Activated CD8-positive, alpha-beta memory T cell treated with anti-CD3 and anti-CD28 coated beads for 24 hours (primary cell): ENCODE results near the gene TCERG1L.
"Not testable (repeated sequence)": the region's sequence is repeated elsewhere in the genome, so short reads cannot be mapped to it uniquely, and the experiment has no call there.

Experiments
- DNase-seq: peaks from one replicate; pipeline ENCODE4 v3.0.0-alpha.2; 2020

The TCERG1L gene

DNA sequence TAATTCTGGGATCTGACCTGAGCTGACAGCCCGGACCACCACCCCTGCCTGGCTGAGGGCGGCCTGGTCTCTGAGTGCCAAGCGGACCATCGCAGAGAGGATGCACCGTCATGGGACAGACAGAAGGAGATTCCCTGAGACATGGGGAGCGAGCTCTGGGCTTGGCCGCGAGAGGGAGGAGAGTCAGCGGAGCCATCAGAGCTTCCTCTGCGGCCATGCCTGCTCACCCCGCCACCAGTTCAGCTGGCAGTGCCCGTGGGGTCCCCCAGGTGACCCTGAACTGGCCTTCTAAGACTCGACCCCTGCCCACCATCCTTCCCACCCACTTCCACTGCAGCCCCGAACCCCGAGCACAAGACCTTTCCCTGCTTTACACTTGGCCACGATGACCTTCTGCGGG is 152.8 kb downstream of the TCERG1L start:
- no peak for DNase-seq

DNA sequence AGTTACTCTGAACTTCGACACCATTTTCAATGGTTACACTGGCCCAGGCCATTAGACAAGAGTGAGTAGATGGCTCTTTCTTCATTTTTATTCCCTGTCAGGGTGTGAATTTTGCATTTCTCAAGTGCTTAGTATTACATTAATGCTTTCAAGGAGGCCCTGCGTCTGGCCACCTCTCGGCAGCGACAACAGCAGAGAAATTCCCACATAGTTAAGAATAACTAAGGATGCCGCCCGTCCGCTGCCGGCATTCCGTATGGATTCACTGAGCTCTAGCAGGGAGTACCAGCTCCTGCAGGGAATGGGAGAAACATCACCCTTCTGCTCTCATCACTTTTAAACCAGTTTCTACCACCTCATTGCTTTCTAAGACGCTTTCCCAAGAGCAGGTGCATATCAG is 153.6 kb downstream of the TCERG1L start:
- DNase-seq: no peak

- DNase-seq: no peak
Observed at GRCh38 chr10:131155876-131156230, 155.7 kb downstream of the TCERG1L start.

- DNase-seq: no peak
Observed at GRCh38 chr10:131155218-131155875, 156.2 kb downstream of the TCERG1L start.

DNA sequence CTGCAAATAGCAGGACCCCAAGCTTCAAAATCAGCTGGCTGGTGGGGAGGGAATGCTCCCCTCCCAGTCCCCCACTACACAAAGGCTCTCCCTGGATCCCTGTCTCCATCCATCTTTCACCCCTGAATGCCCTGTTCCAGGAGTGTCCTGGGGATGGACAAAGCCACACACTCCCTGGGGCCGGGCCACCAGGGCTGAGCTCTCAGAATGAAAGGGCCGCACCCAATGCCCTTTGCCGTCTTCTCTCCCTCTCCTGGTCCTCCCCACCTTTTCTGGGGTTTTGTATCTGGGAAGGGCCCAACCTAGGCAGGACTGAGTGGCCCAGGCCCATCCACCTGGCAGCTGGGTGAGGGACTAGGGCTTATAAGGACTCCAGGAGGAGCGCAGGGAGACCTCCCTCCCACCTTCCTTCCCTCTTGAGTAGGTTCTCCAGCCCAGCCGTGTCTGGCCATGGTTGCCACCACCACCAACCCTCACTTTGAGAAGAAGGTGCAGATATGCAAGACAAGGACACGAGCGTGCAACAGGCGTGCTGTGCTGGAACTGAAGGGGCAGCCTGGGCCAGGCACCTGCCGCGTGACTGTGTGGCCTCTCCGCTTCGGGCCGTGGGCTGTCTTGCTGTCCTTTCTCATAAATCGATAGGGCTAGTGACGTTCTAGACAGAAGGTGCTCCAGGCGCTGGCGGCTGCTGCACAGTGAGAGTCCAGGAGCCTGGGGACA is 157.1 kb downstream of the TCERG1L start:
- DNase-seq: no peak

DNA sequence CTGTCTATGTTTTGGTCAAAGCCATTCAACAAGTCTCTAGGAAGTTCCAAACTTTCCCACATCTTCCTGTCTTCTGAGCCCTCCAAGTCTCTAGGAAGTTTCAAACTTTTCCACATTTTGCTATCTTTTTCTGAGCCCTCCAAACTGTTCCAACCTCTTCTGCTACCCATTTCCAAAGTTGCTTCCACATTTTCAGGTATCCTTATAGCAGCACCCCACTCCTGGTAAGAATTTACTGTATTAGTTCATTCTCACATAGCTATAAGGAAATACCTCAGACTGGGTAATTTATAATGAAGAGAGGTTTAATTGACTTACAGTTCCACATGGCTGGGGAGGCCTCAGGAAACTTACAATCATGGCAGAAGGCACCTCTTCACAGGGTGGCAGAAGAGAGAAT is 159.1 kb downstream of the TCERG1L start:
- not testable (repeated sequence) for DNase-seq

DNA sequence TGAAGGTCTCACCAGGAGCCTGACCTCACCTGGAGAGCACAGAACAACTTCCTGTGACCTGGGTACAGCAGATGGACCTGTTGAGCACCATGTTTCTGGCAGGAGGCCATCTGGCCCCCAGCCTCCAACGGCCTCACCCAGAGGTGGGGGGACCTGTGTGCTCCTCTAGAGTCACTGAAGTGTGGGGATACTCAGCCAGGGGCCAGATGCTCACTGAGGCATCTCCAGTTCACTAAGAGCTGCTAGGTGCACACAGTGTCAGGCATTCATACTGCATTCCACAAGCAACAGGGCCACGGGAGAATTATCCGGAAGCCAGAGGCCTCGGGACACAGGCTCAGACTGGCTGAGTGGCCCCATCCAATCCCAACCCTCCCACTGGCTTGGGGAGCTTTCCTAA is 161.4 kb downstream of the TCERG1L start:
- no peak for DNase-seq

DNA sequence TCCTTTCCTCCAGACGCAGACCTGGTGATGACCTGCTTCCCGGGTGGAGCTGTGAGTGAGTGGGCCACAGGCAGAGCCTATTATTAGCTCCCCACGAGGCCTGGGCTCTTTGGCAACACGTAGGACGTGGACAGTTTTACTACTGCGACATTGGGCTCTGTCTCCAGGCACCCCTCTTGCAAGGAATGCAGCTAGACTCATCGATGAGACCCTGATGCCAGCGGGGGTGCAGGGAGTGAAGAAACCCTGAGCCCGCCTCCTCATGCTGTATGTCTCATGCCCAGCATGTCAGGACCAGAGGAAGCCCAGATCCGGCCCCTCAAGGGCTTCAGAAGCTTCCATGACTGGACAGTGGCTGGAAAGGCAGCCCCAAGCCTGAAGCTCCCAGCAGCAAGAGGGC is 161.9 kb downstream of the TCERG1L start:
- DNase-seq: no peak

GRCh38 chr10:131149111-131149510 is 162.4 kb downstream of the TCERG1L start:
- no peak for DNase-seq

GRCh38 chr10:131148270-131148669 is 163.3 kb downstream of the TCERG1L start:
- DNase-seq: no peak

- DNase-seq: no peak
Observed at GRCh38 chr10:131147301-131147975, 164.1 kb downstream of the TCERG1L start.

- no peak for DNase-seq
Observed at GRCh38 chr10:131146790-131147189, 164.7 kb downstream of the TCERG1L start.

GRCh38 chr10:131145756-131146155 is 165.8 kb downstream of the TCERG1L start:
- DNase-seq: no peak

GRCh38 chr10:131144711-131145375 is 166.7 kb downstream of the TCERG1L start:
- DNase-seq: no peak

DNA sequence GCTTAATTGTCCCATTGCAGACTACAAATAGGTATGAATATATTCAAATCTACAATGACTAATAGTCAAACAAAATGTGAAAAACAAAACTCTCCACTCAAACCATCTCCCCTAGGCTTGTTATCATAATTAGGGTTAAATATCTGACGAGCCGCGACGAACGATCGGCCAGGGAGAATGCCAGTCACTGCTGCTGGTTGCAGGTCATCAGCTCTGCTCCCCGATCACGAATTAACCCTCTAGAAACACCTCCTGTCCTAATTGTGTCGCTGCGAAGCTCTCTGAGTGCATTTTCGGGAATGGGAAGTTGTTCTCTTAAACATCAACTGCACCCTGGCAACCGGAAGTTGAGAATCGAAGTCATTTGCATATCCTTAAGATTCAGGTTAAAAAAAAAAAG is 167.3 kb downstream of the TCERG1L start:
- DNase-seq: no peak

DNA sequence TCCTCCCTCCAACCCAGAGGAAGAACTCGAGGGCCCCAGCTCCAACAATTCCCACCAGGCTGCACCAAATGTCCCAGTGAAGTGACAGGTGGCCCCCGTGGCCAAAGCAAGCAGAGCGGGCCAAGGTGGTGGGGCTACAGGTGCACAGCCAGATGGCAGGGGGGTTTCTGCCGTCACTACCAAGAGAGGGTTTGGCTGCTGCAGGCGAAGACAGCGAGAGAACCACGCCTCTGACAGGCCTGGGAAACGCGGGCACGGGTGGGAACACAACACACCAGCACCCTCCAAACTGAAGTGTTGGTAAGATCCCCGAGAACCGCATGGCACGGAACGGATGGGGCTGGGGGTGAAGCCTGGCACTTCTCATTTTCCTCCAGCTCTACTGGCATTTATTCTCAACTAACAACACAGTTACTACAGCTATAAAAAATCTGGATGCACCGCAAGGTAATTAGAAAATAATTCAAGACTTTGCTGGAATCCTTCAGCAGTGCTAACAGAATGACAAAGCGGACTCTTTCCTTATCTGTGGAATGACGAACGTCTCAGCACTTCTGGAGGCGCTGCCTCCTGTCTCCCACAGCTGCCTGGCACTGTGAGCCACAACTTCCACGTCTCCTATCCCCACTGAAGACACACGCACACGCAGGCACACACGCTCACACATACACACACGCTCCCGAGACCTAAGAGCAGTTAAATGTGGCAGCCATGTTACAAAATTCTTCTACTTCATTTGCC is 167.9 kb downstream of the TCERG1L start:
- DNase-seq: no peak

GRCh38 chr10:131142517-131143380 is 168.8 kb downstream of the TCERG1L start:
- no peak for DNase-seq

GRCh38 chr10:131141645-131142516 is 169.6 kb downstream of the TCERG1L start:
- DNase-seq: no peak

DNA sequence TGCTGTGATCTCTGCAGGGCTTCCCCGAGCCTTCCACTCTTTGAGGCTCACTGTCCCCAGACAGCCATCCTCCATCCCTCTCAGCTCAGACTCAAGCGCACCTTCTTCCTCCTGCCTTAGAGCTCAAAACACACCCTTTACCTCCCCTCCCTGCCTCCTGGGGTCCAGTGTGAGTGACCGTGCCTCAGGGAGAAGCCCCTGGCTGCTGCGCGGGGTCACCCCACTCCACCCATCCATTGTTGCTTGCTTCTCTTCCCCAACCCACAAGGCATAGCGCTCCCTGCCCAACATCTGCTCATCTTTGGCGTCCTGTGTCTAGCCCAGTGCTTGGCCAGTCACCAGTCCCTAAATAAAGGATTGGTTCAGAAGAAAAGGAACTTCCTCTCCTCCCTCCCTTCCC is 170.3 kb downstream of the TCERG1L start:
- DNase-seq: no peak

DNA sequence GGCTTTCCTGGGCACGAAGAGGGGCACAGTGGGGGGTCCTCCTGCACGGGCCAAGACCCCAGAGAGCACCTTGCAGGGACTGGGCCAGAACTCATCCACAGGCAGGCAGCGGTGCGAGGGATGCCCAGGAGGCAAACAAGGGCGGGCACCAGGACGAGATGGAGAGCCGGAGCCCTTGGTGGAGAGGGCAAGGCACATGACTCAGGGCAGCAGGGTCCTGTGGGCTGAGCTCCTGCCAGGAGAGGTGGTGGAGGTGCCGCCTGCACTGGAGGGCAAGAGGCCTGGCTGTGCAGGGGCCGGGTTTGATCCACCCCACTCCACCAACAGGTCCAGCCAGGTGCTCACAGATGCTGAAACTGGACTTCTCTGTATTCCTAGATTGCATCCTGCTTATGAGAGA is 170.9 kb downstream of the TCERG1L start:
- DNase-seq: no peak

GRCh38 chr10:131137223-131137622 is 174.3 kb downstream of the TCERG1L start:
- DNase-seq: no peak
